Peyer's patch (tissue), 4 donors: ENCODE data around the gene HCFC2.

ENCODE experiments used
- CTCF ChIP-seq, 6 experiments: fragments of 450-650 bp in 4 of 6; fragments of 200-600 bp in 2 of 6; sonication (generic) in 1 of 6; IDR thresholded peaks; one replicate each; pipeline ENCODE4 v1.5.1; 2017 to 2019; ENCODE audit warnings: antibody characterized with exemption in 6 of 6, mild to moderate bottlenecking in 3 of 6, moderate library complexity in 1 of 6
- POLR2A ChIP-seq, 2 donors: fragments of 450-650 bp; IDR thresholded peaks; one replicate each; pipeline ENCODE4 v1.5.1; 2017; ENCODE audit warnings: antibody characterized with exemption in 2 of 2, mild to moderate bottlenecking in 2 of 2, moderate library complexity in 2 of 2

- no peak for TF ChIP-seq CTCF (IDR thresholded peaks at IDR 0.05)
- TF ChIP-seq POLR2A (IDR thresholded peaks at IDR 0.05) = no peak
Measured at GRCh38 chr12:104091136-104091535, 26.8 kb downstream of the HCFC2 start.
